HepG2 (cell line): ENCODE results near the gene RPL23. TPM values are rescaled to one million over a fixed set of nuclear protein-coding genes. Genes with fewer than 3 reads are reported as not detected.

Experiments
- MED1 ChIP-seq: sonication (generic); formaldehyde crosslinking; IDR thresholded peaks from 2 replicates; pipeline ENCODE4 v1.4.0; 2020; ENCODE audit warnings: missing genetic modification reagents
- MEF2D ChIP-seq: sonication (generic); formaldehyde crosslinking; IDR thresholded peaks from 2 replicates; pipeline ENCODE4 v1.5.1; 2020; ENCODE audit warnings: mild to moderate bottlenecking, missing genetic modification reagents
- NFIC ChIP-seq: IDR thresholded peaks from 2 replicates; pipeline ENCODE4 v1.6.1; 2012; ENCODE audit warnings: mild to moderate bottlenecking, low read length, inconsistent platforms
- RBFOX2 ChIP-seq: fragments of 200-400 bp; formaldehyde crosslinking; IDR thresholded peaks from 2 replicates; pipeline ENCODE4 v1.6.1; 2017; ENCODE audit warnings: low read depth, mild to moderate bottlenecking, low read length
- SIX4 ChIP-seq: sonication (generic); formaldehyde crosslinking; IDR thresholded peaks from 2 replicates; pipeline ENCODE4 v1.4.0; 2020; ENCODE audit warnings: missing genetic modification reagents
- SRSF4 ChIP-seq: fragments of 200-400 bp; formaldehyde crosslinking; IDR thresholded peaks from one replicate; pipeline ENCODE4 v1.6.1; 2018; ENCODE audit warnings: mild to moderate bottlenecking, low read depth, low read length, moderate library complexity; ENCODE audit not compliant: poor library complexity, severe bottlenecking
- TMF1 ChIP-seq: sonication (generic); formaldehyde crosslinking; IDR thresholded peaks from 2 replicates; pipeline ENCODE4 v1.8.1; 2022; ENCODE audit warnings: low read depth, missing genetic modification reagents
- TP53 ChIP-seq: sonication (generic); formaldehyde crosslinking; conservative IDR thresholded peaks from 2 replicates; pipeline ENCODE4 v1.4.0; 2020; ENCODE audit warnings: missing genetic modification reagents
- ZBTB21 ChIP-seq: sonication (generic); formaldehyde crosslinking; IDR thresholded peaks from 2 replicates; pipeline ENCODE4 v1.4.0; 2020; ENCODE audit warnings: missing genetic modification reagents
- ZC3H13 ChIP-seq: sonication (generic); formaldehyde crosslinking; IDR thresholded peaks from 2 replicates; pipeline ENCODE4 v1.8.1; 2023; ENCODE audit warnings: mild to moderate bottlenecking, missing genetic modification reagents, moderate library complexity
- ZFP36 ChIP-seq: fragments of 150-350 bp; IDR thresholded peaks from 2 replicates; pipeline ENCODE4 v1.6.1; 2018; ENCODE audit warnings: borderline replicate concordance, low read length, low read depth; ENCODE audit not compliant: partially characterized antibody
- ZNF296 ChIP-seq: sonication (generic); formaldehyde crosslinking; conservative IDR thresholded peaks from 2 replicates; pipeline ENCODE4 v1.5.0; 2020; ENCODE audit warnings: mild to moderate bottlenecking, missing genetic modification reagents
- ZNF317 ChIP-seq: sonication (generic); formaldehyde crosslinking; IDR thresholded peaks from 2 replicates; pipeline ENCODE4 v1.5.0; 2020; ENCODE audit warnings: mild to moderate bottlenecking, missing genetic modification reagents
- ZNF510 ChIP-seq: sonication (generic); formaldehyde crosslinking; IDR thresholded peaks from 2 replicates; pipeline ENCODE4 v1.4.0; 2020; ENCODE audit warnings: low read depth, mild to moderate bottlenecking, missing genetic modification reagents
- ZNF772 ChIP-seq: sonication (generic); formaldehyde crosslinking; IDR thresholded peaks from 2 replicates; pipeline ENCODE4 v1.5.0; 2020; ENCODE audit warnings: mild to moderate bottlenecking, missing genetic modification reagents
- ZSCAN31 ChIP-seq: sonication (generic); formaldehyde crosslinking; IDR thresholded peaks from 2 replicates; pipeline ENCODE4 v1.5.0; 2020; ENCODE audit warnings: low read depth, mild to moderate bottlenecking, missing genetic modification reagents
- polyA plus RNA-seq, 8 experiments: library from polyadenylated mRNA; depleted of rRNA in 3 of 8; stranded (reverse) in 7 of 8; unstranded in 1 of 8; fragments of >200 nt; fragmentation: Illumina TruSeq in 4 of 8; extraction: Trizol in 4 of 8; gene quantifications; 2 replicates each; pipeline versions ENCODE4 v1.2.1 to v1.2.3, GENCODE V29; 2011 to 2016; ENCODE audit warnings: low read depth in 4 of 8, missing spikeins in 1 of 8, mixed read lengths in 1 of 8; ENCODE audit not compliant: insufficient read depth in 1 of 8
- total RNA-seq, 5 experiments: library from RNA; depleted of rRNA; stranded (reverse); fragments of >200 nt; fragmentation: Illumina TruSeq; extraction: Trizol; gene quantifications; 2 replicates each; pipeline ENCODE4 v1.2.3, GENCODE V29; 2016; ENCODE audit warnings: low read depth in 1 of 5
- TF ChIP-seq, protein P1 (sequence below): sonication (generic); formaldehyde crosslinking; IDR thresholded peaks from 2 replicates; pipeline ENCODE4 v1.4.0; 2020; ENCODE audit warnings: missing genetic modification reagents
- TF ChIP-seq, protein P2 (sequence below): sonication (generic); formaldehyde crosslinking; IDR thresholded peaks from 2 replicates; pipeline ENCODE4 v1.8.1; 2023; ENCODE audit warnings: missing genetic modification reagents, mild to moderate bottlenecking, borderline replicate concordance
- TF ChIP-seq, protein P3 (sequence below): sonication (generic); formaldehyde crosslinking; IDR thresholded peaks from 2 replicates; pipeline ENCODE4 v1.4.0; 2020; ENCODE audit warnings: missing genetic modification reagents
- TF ChIP-seq, protein P4 (sequence below): sonication (generic); formaldehyde crosslinking; IDR thresholded peaks from 2 replicates; pipeline ENCODE4 v1.8.1; 2022; ENCODE audit warnings: mild to moderate bottlenecking, missing genetic modification reagents
- TF ChIP-seq, protein P5 (sequence below): sonication (generic); formaldehyde crosslinking; IDR thresholded peaks from 2 replicates; pipeline ENCODE4 v1.5.1; 2020; ENCODE audit warnings: missing genetic modification reagents, mild to moderate bottlenecking, borderline replicate concordance

The RPL23 gene
- total and polyA plus RNA-seq, 2 of the 13 experiments (the other 11 are each of a cell fraction or from before 2014, with no cell fraction given): 2,790 to 4,860 TPM

DNA sequence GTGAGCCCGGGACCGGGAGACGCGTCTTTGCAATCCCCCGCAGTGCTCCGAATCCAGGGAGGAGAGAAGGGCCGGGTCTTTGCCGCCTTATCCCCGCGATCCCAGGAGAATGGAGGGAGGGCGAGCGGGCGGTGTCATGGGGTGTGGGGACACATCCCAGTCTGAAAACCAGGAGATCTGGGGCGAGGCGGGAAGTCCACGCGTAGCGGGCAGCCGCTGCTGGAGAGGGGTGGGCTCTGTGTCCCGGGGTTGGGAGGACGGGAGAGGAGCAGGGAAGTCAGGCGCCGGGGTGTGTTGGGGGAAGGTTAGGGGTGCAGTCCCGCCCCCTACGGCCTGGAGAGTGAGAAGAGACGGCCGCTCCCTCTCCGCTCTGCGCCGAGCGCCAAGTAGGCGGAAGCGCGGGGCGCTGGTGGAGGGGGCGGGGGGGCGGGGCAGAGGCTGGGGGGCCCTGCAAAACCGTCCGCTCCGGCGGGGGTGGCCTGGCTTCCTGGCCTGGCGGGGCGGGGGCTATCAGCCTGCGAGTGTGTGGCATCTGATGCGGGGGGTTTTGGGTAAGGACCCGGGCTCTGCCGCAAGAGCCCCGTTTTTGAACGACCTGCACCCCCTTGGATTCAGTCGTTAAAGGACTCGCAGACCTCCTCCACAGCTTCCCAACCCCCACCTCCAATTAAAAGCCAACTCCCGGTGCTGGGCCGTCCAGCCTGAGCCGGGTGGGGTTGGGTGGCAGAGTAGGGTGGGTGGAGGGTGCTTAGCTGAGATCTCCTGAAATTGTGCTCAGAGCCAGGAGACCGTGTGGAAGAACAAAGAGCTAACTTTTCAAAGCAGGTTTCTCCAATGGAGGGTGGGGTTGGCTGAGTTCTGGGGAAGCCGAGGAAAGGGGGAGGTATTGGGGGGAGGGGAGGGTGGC is 17.0 kb upstream of the RPL23 start (continued):
- TF ChIP-seq, protein P1, sequence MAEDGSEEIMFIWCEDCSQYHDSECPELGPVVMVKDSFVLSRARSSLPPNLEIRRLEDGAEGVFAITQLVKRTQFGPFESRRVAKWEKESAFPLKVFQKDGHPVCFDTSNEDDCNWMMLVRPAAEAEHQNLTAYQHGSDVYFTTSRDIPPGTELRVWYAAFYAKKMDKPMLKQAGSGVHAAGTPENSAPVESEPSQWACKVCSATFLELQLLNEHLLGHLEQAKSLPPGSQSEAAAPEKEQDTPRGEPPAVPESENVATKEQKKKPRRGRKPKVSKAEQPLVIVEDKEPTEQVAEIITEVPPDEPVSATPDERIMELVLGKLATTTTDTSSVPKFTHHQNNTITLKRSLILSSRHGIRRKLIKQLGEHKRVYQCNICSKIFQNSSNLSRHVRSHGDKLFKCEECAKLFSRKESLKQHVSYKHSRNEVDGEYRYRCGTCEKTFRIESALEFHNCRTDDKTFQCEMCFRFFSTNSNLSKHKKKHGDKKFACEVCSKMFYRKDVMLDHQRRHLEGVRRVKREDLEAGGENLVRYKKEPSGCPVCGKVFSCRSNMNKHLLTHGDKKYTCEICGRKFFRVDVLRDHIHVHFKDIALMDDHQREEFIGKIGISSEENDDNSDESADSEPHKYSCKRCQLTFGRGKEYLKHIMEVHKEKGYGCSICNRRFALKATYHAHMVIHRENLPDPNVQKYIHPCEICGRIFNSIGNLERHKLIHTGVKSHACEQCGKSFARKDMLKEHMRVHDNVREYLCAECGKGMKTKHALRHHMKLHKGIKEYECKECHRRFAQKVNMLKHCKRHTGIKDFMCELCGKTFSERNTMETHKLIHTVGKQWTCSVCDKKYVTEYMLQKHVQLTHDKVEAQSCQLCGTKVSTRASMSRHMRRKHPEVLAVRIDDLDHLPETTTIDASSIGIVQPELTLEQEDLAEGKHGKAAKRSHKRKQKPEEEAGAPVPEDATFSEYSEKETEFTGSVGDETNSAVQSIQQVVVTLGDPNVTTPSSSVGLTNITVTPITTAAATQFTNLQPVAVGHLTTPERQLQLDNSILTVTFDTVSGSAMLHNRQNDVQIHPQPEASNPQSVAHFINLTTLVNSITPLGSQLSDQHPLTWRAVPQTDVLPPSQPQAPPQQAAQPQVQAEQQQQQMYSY (CRISPR knock-in tag): no peak
- TF ChIP-seq TMF1: peak; percentile 73
- peak; percentile 13 for TF ChIP-seq RBFOX2
- 0 out of 2 replicates have a peak, but pooled peaks have one; percentile 6 for TF ChIP-seq ZBTB21 (CRISPR knock-in tag)
- TF ChIP-seq SIX4 (CRISPR knock-in tag): no peak
- peak; percentile 18; the same call in 1 of the 2 replicates for TF ChIP-seq ZNF772
- no peak for TF ChIP-seq TP53 (CRISPR knock-in tag)
- TF ChIP-seq ZFP36: no peak
- TF ChIP-seq NFIC: no peak
- TF ChIP-seq, protein P2, sequence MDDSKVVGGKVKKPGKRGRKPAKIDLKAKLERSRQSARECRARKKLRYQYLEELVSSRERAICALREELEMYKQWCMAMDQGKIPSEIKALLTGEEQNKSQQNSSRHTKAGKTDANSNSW (CRISPR knock-in tag): no peak
- TF ChIP-seq ZC3H13 (CRISPR knock-in tag): no peak
- TF ChIP-seq, protein P3, sequence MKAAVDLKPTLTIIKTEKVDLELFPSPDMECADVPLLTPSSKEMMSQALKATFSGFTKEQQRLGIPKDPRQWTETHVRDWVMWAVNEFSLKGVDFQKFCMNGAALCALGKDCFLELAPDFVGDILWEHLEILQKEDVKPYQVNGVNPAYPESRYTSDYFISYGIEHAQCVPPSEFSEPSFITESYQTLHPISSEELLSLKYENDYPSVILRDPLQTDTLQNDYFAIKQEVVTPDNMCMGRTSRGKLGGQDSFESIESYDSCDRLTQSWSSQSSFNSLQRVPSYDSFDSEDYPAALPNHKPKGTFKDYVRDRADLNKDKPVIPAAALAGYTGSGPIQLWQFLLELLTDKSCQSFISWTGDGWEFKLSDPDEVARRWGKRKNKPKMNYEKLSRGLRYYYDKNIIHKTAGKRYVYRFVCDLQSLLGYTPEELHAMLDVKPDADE: no peak
- 0 out of 2 replicates have a peak, but pooled peaks have one; percentile 81 for TF ChIP-seq ZNF510 (CRISPR knock-in tag)
- TF ChIP-seq, protein P4, sequence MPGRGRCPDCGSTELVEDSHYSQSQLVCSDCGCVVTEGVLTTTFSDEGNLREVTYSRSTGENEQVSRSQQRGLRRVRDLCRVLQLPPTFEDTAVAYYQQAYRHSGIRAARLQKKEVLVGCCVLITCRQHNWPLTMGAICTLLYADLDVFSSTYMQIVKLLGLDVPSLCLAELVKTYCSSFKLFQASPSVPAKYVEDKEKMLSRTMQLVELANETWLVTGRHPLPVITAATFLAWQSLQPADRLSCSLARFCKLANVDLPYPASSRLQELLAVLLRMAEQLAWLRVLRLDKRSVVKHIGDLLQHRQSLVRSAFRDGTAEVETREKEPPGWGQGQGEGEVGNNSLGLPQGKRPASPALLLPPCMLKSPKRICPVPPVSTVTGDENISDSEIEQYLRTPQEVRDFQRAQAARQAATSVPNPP (CRISPR knock-in tag): no peak; the same call in none of the 2 replicates
- TF ChIP-seq, protein P5, sequence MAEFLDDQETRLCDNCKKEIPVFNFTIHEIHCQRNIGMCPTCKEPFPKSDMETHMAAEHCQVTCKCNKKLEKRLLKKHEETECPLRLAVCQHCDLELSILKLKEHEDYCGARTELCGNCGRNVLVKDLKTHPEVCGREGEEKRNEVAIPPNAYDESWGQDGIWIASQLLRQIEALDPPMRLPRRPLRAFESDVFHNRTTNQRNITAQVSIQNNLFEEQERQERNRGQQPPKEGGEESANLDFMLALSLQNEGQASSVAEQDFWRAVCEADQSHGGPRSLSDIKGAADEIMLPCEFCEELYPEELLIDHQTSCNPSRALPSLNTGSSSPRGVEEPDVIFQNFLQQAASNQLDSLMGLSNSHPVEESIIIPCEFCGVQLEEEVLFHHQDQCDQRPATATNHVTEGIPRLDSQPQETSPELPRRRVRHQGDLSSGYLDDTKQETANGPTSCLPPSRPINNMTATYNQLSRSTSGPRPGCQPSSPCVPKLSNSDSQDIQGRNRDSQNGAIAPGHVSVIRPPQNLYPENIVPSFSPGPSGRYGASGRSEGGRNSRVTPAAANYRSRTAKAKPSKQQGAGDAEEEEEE (CRISPR knock-in tag): no peak
- no peak for TF ChIP-seq SRSF4
- TF ChIP-seq MED1 (CRISPR knock-in tag): no peak
- TF ChIP-seq ZNF317 (CRISPR knock-in tag): no peak; the same call in 1 of the 2 replicates
- TF ChIP-seq ZSCAN31 (CRISPR knock-in tag): no peak
- peak; percentile 79; the same call in 1 of the 2 replicates for TF ChIP-seq MEF2D
- TF ChIP-seq ZNF296: 0 out of 2 replicates have a peak, but pooled peaks have one; percentile 43
